GM19463 (cell line): ENCODE data around the gene HS3ST3A1.

ENCODE experiments used
- ATAC-seq: cut with Tn5 transposase; IDR thresholded peaks from one replicate; pipeline ENCODE4 v1.9.1; 2021; ENCODE audit warnings: mild to moderate bottlenecking, moderate library complexity; ENCODE audit not compliant: unreplicated experiment

The HS3ST3A1 gene

DNA sequence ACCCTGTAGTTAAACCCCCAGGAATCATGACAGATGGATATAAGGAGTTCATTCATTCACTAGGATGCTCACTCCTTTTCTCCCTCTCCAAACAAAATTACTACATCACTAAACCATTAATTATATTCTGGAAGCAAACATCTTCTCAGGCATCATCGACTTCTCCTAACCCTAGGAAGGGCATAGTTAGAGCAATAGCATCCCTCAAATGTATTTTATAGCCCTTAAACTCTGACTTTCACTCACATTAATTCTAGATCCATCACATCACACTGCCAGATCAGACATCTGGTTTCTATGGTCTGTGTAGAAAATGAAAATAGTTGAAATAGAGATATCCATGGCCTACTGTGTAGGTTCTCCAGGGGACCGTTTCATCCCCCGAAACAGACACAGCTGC lies 143.9 kb downstream of the HS3ST3A1 start:
- ATAC-seq, result no peak
